ENCODE measurements around the gene SAPCD2.
"Not testable (repeated sequence)": the region's sequence is repeated elsewhere in the genome, so short reads cannot be mapped to it uniquely, and the experiment has no call there.

SAPCD2 gene

GRCh38 chr9:137070201-137070905 lies at the start of gene SAPCD2:
SAPCD2 (minus strand) TSS chr9:137070557; CDS start chr9:137070460, 97 bp downstream.
- Histone ChIP-seq H3K27ac (ENCODE audit: low read length) (peak within 1 kb of the TSS; percentile 46; the same call in 1 of the 2 replicates), H3F3A (ENCODE audit: insufficient read depth, low read length) (peaks cover 10% of the 10 kb centered on the region), H3K27me3 (replicated peaks; ENCODE audit: insufficient read depth, low read length) (no peaks in the 10 kb centered on the region), H3K4me2 (ENCODE audit: low read depth, low read length) (peak within 1 kb of the TSS; percentile 99), H3K36me3 (replicated peaks; ENCODE audit: insufficient read depth, low read length) (no peaks in the 10 kb centered on the region), H3K9ac (ENCODE audit: low read length) (peak within 1 kb of the TSS; percentile 67; the same call in 1 of the 2 replicates), H3K4me3 (ENCODE audit: low read length) (peak within 1 kb of the TSS; percentile 86), H3K4me1 (ENCODE audit: low read length) (peaks cover 24% of the 10 kb centered on the region), H3K9me2 (replicated peaks; ENCODE audit: insufficient read depth, low read length) (no peaks in the 10 kb centered on the region), H4K20me1 (ENCODE audit: insufficient read depth, low read length) (0 out of 2 replicates have a peak, but pooled peaks cover 3% of the 10 kb centered on the region), H3K79me2 (ENCODE audit: low read length) (peaks cover 29% of the 10 kb centered on the region), H3K9me3 (replicated peaks; ENCODE audit: insufficient read depth, low read length) (no peaks in the 10 kb centered on the region), H2AFZ (ENCODE audit: low read length) (peak within 1 kb of the TSS; percentile 91)
- DNase-seq, result peak; percentile 94
- TF ChIP-seq EZH2 (optimal IDR thresholded peaks at IDR 0.05; ENCODE audit: low read depth, low read length) (no peak), CTCF (IDR thresholded peaks at IDR 0.05; ENCODE audit: low read length) (no peak), EZH2phosphoT487 (IDR thresholded peaks at IDR 0.05; ENCODE audit: low read length) (no peak)

- not testable (repeated sequence) for H3K36me3 ChIP-seq (replicated peaks; ENCODE audit: insufficient read depth, low read length); DNase-seq; H3K79me2 ChIP-seq (ENCODE audit: low read length); H3K9me2 ChIP-seq (replicated peaks; ENCODE audit: insufficient read depth, low read length); H2AFZ ChIP-seq (ENCODE audit: low read length); H3F3A ChIP-seq (ENCODE audit: insufficient read depth, low read length); H3K9me3 ChIP-seq (replicated peaks; ENCODE audit: insufficient read depth, low read length); H4K20me1 ChIP-seq (ENCODE audit: insufficient read depth, low read length); H3K27ac ChIP-seq (ENCODE audit: low read length); H3K4me3 ChIP-seq (ENCODE audit: low read length); H3K4me2 ChIP-seq (ENCODE audit: low read depth, low read length); H3K9ac ChIP-seq (ENCODE audit: low read length)
- Histone ChIP-seq H3K4me1 (ENCODE audit: low read length) (peaks cover 11% of the 10 kb centered on the region), H3K27me3 (replicated peaks; ENCODE audit: insufficient read depth, low read length) (peaks cover 15% of the 10 kb centered on the region)
Measured at GRCh38 chr9:137118092-137118603, 47.8 kb upstream of the SAPCD2 start.

GRCh38 chr9:137117269-137117731 lies 46.9 kb upstream of the SAPCD2 start:
- peaks cover 7% of the 10 kb centered on the region for H3K4me1 ChIP-seq (ENCODE audit: low read length)
- H3K9ac ChIP-seq (ENCODE audit: low read length), result no peak overlapping the region
- H4K20me1 ChIP-seq (ENCODE audit: insufficient read depth, low read length), result no peaks in the 10 kb centered on the region

More at GRCh38 chr9:137117269-137117731, 46.9 kb upstream of the SAPCD2 start:
- H3K4me2 ChIP-seq (ENCODE audit: low read depth, low read length), result no peak overlapping the region
- no peak overlapping the region for H2AFZ ChIP-seq (ENCODE audit: low read length)
- H3K27ac ChIP-seq (ENCODE audit: low read length), result no peak overlapping the region
- no peaks in the 10 kb centered on the region for H3K79me2 ChIP-seq (ENCODE audit: low read length)
- H3K9me3 ChIP-seq (replicated peaks; ENCODE audit: insufficient read depth, low read length), result no peaks in the 10 kb centered on the region
- no peaks in the 10 kb centered on the region for H3K36me3 ChIP-seq (replicated peaks; ENCODE audit: insufficient read depth, low read length)
- H3K27me3 ChIP-seq (replicated peaks; ENCODE audit: insufficient read depth, low read length), result peaks cover 15% of the 10 kb centered on the region
- no peak overlapping the region for H3K4me3 ChIP-seq (ENCODE audit: low read length)
- TF ChIP-seq EZH2phosphoT487 (IDR thresholded peaks at IDR 0.05; ENCODE audit: low read length) (no peak), EZH2 (optimal IDR thresholded peaks at IDR 0.05; ENCODE audit: low read depth, low read length) (no peak), CTCF (IDR thresholded peaks at IDR 0.05; ENCODE audit: low read length) (no peak)
- H3K9me2 ChIP-seq (replicated peaks; ENCODE audit: insufficient read depth, low read length), result no peaks in the 10 kb centered on the region
- DNase-seq, result no peak
- H3F3A ChIP-seq (ENCODE audit: insufficient read depth, low read length), result peaks cover 3% of the 10 kb centered on the region

All from MM.1S (cell line).